IPS DF 6.9 (cell line): ENCODE measurements around the gene TMTC2.

Experiments
- DNase-seq: peaks from one replicate; pipeline ENCODE4 v3.0.0-alpha.2; 2013; ENCODE audit warnings: low read depth, low spot score
- H3K27ac ChIP-seq: one replicate; pipeline ENCODE4 v1.5.1; 2013; ENCODE audit warnings: low read length, control low read depth
- H3K27me3 ChIP-seq: 2 replicates; pipeline ENCODE4 v1.6.1; 2013; ENCODE audit warnings: mild to moderate bottlenecking, low read length; ENCODE audit not compliant: control insufficient read depth, insufficient read depth
- H3K36me3 ChIP-seq: 2 replicates; pipeline ENCODE4 v1.6.1; 2013; ENCODE audit warnings: low read length; ENCODE audit not compliant: control insufficient read depth, insufficient read depth
- H3K4me1 ChIP-seq: 2 replicates; pipeline ENCODE4 v1.6.1; 2013; ENCODE audit warnings: low read length; ENCODE audit not compliant: control insufficient read depth, insufficient read depth
- H3K4me3 ChIP-seq: 2 replicates; pipeline ENCODE4 v1.5.1; 2013; ENCODE audit warnings: mild to moderate bottlenecking, low read length
- H3K9me3 ChIP-seq: 2 replicates; pipeline ENCODE4 v1.6.1; 2013; ENCODE audit warnings: low read length, inconsistent platforms; ENCODE audit not compliant: control insufficient read depth, insufficient read depth
- WGBS: extraction: QIAGEN DNeasy Blood & Tissue Kit; methylation state at CpG from one replicate; pipeline ENCODE4 v1.1.7; 2013; ENCODE audit warnings: mixed read lengths, missing lambda C conversion rate; ENCODE audit not compliant: insufficient read length, insufficient coverage; 5-methylcytosine and 5-hydroxymethylcytosine counted together

TMTC2 gene

DNA sequence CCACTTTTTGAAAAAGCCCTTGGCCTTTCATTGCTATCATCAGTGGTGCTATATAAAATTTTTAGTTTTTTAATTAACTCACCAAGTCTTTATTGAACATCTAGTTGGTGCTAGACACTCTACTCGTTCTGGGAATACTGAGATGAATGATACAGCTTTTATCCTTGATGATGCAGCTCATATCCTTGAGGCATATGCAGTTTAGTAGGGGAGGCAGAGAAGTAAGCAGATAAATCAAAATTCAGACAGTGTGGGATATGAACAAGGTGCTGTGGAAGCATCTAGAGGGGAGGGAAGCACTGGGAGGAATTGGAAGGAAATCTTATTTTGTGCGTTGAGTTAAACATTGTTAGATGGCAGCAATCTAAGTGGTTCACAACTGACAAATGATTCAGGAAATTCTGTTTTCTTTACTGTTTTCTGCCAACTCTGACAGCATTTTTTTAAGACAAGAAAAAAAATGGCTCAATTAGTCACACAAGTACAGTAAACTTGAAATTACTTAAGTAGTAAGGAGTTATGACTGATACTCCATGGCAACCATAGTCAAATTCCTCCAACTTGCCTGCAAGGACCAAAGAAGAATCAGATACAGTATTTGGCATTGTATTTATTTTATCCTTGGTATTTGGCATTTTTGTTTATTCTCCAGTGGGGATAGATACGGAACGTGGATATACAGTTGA lies 119.2 kb downstream of the TMTC2 start:
- H3K4me3 ChIP-seq: no peak overlapping the region
- WGBS: no CpG with 5 or more reads among the region's 4 CpGs
- no peaks in the 10 kb centered on the region for H3K27me3 ChIP-seq
- no peaks in the 10 kb centered on the region for H3K36me3 ChIP-seq
- no peaks in the 10 kb centered on the region for H3K9me3 ChIP-seq
- H3K4me1 ChIP-seq: no peaks in the 10 kb centered on the region
- no peak overlapping the region for H3K27ac ChIP-seq
- DNase-seq: no peak

DNA sequence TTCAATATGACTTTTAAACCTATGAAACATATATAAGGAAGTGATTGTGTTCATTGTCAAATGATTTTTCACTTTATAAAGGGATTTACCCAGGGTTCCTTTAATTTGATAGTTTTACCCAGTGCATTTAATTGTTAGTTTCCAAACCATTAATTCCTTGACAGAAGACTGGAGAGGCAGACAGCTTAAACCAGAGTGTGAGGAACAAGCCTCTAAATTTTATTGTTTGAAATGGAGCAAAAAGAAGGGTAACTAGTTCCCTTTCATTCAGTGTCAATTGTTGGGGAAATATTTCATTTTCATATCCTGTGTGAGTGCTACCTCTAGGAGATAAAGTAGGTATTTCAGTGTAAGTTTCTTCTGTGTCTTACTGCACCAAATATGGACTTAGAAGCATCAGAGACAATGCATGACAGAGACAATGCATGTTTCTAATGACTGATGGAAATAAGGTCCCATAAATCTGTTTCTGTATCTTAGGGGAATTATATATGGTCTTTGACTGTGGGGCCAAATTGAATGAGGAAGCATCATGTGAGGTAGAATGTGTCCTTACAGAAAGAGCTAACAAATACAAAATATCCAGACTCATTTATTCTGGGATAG lies 120.5 kb downstream of the TMTC2 start:
- Histone ChIP-seq H3K27ac (no peak overlapping the region), H3K36me3 (no peaks in the 10 kb centered on the region), H3K27me3 (no peaks in the 10 kb centered on the region), H3K9me3 (no peaks in the 10 kb centered on the region), H3K4me1 (no peaks in the 10 kb centered on the region), H3K4me3 (no peak overlapping the region)
- DNase-seq: no peak

DNA sequence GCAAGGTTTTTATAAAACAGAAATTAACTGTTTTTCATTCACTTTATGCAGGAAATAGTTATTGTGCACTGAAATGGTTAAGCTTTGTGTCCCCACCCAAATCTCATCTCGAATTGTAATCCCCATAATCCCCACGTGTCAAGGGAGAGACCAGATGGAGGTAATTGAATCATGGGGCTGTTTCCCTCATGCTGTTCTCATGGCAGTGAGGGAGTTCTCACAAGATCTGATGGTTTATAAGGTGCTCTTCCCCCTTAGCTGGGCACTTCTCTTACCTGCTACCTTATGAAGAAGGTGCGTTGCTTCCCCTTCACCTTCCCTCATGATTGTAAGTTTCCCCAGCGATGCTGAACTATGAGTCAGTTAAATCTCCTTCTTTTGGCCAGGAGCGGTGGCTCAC lies 123.9 kb downstream of the TMTC2 start:
- Histone ChIP-seq H3K27me3 (no peaks in the 10 kb centered on the region), H3K36me3 (no peaks in the 10 kb centered on the region), H3K27ac (no peak overlapping the region), H3K4me1 (no peaks in the 10 kb centered on the region), H3K9me3 (no peaks in the 10 kb centered on the region), H3K4me3 (no peak overlapping the region)
- no peak for DNase-seq
- no CpG with 5 or more reads among the region's 5 CpGs for WGBS

DNA sequence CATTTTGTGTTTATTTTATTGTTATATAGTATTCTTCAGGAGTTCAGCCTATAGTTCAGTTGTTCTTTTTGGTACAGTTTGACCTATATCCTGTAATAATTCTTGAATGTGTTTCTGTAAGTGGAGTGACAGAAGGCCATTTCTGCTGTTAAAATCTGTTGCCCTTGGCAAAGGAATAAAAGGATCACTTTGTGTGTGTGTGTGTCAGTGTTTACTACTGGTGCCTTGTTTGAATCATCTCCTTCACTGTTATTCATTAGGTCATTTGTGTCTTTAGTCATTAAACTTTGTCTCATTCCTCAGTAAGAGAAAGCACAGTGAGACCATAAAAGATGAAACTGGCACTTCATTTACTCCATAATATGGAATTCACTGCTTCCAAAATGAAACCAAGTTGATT lies 130.7 kb downstream of the TMTC2 start:
- H3K27ac ChIP-seq: no peak overlapping the region
- no peak for DNase-seq
- H3K27me3 ChIP-seq: no peaks in the 10 kb centered on the region
- no peaks in the 10 kb centered on the region for H3K9me3 ChIP-seq
- no peak overlapping the region for H3K4me3 ChIP-seq
- H3K36me3 ChIP-seq: no peaks in the 10 kb centered on the region
- H3K4me1 ChIP-seq: no peaks in the 10 kb centered on the region

DNA sequence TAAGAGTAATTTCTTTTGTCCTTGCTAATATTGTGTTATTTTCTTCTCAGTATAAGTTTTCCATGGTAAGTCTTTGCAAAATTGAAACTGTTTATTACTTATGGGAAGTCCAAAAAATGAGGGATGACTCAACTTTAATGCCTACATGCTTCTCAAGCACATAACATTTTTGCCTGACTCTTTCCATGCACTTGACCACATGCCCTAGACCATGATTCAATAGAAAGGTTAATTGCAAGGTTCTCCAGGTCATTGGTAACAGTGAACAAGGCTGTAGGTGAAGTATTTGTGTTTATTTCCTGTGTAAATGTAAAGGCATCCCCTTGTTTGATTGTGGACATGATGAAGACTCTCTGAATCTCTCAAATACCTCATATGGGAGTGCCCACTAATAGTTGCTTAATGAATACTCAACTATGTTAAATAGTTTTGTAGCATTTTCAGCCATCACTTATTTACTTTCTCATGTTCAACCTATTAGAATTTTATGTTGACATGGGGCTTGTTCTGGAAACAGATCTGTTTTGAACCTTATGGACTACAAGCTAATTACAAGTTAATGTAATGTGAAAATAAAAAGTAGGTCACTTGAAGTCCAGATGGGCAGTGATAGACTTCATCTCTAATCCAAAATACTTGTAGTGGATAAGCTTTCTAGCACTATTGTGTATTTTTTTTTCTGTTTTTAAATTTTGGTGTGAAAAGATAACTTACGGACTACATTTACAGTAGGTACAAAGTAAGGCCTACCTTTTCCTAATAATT lies 131.7 kb downstream of the TMTC2 start:
- H3K27ac ChIP-seq: no peak overlapping the region
- H3K9me3 ChIP-seq: no peaks in the 10 kb centered on the region
- no peak overlapping the region for H3K4me3 ChIP-seq
- H3K36me3 ChIP-seq: no peaks in the 10 kb centered on the region
- H3K27me3 ChIP-seq: no peaks in the 10 kb centered on the region
- no peak for DNase-seq
- WGBS: no CpG with 5 or more reads among the region's 1 CpG
- no peaks in the 10 kb centered on the region for H3K4me1 ChIP-seq

DNA sequence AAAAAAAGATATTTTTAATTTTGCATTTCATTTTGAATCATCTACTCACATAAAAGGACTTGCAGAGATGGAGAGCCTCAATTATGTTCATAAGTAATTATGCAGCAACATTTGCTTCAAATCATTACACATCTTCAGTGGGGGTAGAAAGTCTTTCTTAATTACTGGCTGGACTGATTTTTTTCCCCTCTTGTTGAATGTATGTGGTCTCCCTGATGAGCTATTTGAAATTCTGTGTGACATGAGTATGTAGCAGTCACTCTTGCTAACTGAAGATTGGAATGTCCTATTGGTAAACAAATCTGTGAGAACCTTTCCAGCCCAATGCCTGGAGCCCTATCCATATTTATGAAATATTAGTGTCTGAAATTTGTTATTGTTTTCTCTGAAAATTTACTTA lies 139.8 kb downstream of the TMTC2 start:
- DNase-seq: no peak
- no peaks in the 10 kb centered on the region for H3K9me3 ChIP-seq

DNA sequence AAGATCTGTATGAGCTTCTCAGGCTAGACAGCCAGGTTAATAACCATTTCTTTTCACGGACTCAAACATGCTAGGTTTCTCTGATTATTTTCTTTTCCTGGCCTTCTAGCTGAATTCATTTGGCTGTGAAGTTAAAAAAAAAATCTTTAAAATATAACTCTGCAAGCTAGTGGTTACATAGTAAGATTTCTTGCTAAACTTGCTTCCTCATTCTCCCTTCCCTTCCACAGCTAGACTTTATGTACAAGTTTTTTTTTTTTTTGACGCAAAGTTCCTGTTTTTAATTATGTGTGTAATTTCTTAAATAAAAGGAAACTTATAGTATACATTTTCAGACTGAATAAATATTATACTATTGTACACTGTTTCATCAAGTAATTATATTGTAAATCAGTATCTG lies 145.4 kb downstream of the TMTC2 start:
- H3K4me3 ChIP-seq: no peak overlapping the region
- H3K27me3 ChIP-seq: no peaks in the 10 kb centered on the region
- no peak overlapping the region for H3K27ac ChIP-seq
- H3K9me3 ChIP-seq: no peaks in the 10 kb centered on the region
- WGBS: no CpG with 5 or more reads among the region's 2 CpGs
- no peaks in the 10 kb centered on the region for H3K4me1 ChIP-seq
- no peak for DNase-seq
- no peaks in the 10 kb centered on the region for H3K36me3 ChIP-seq

More for the DNA sequence above, 139.8 kb downstream of the TMTC2 start:
- Histone ChIP-seq H3K27me3 (no peaks in the 10 kb centered on the region), H3K4me3 (no peak overlapping the region), H3K36me3 (no peaks in the 10 kb centered on the region), H3K4me1 (no peaks in the 10 kb centered on the region), H3K27ac (no peak overlapping the region)

DNA sequence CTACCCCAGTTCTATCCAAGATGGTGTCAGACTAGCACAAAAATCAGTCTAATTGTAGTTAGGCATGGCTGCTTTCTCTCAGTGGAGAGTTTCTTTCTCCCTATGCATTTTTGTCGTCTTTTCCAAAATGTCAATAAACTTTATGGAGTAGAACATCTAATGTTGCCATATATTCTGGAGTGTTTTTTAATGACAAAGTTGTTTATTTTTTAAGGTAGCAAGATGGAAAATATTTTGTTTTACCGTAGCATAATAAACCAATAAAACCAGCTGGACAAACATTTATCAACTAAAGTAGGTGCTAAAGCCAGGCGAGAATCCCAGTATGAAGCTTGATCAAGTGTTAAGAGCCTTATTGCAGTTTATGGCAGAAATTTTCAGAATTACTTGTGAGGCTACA lies 146.3 kb downstream of the TMTC2 start:
- no peak for DNase-seq
- Histone ChIP-seq H3K27ac (no peak overlapping the region), H3K4me1 (peaks cover under 1% of the 10 kb centered on the region; the same call in 1 of the 2 replicates), H3K4me3 (no peak overlapping the region), H3K36me3 (no peaks in the 10 kb centered on the region), H3K27me3 (no peaks in the 10 kb centered on the region), H3K9me3 (no peaks in the 10 kb centered on the region)
- WGBS: no CpG with 5 or more reads among the region's 3 CpGs

DNA sequence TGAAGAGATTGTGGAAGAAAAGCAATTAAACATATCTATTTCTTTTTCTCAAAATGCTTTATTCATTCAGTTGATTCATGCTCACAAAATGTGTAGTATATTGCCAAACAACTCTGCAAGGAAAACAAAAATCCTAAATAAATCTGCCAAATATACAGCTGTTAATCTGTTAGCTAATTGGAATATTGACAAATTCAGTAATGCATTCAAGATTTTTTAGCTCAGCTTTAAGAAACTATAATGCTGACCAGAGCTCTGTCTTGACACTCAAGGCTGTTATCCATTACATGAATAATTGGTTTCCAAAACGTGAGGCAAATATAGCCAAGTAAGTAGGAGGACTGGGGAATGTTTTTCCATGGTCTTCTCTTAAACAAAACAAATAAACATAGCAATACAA lies 146.8 kb downstream of the TMTC2 start:
- H3K36me3 ChIP-seq: no peaks in the 10 kb centered on the region
- H3K27me3 ChIP-seq: no peaks in the 10 kb centered on the region
- no CpG with 5 or more reads among the region's 1 CpG for WGBS
- H3K27ac ChIP-seq: no peak overlapping the region
- no peaks in the 10 kb centered on the region for H3K9me3 ChIP-seq
- H3K4me3 ChIP-seq: no peak overlapping the region
- H3K4me1 ChIP-seq: peaks cover 1% of the 10 kb centered on the region; the same call in 1 of the 2 replicates
- DNase-seq: no peak

DNA sequence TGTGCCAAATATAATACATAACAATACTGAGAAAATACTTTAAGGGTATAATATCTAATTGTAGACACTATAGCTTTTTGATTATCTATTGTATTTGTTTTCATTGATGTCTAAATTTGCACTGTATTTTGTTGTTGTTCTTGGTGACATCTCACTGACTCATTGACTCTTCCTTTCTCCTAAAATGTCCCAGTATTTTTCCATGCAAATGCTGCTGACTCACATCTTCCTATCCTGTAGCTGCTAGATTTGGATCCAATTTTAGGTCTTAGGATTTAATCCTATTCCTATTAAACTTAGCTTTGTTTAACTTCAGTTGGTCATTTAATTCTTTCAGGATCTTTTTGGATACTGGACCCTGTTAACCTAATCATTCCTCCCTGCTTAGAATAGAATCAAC lies 148.5 kb downstream of the TMTC2 start:
- Histone ChIP-seq H3K4me1 (peaks cover 1% of the 10 kb centered on the region; the same call in 1 of the 2 replicates), H3K27ac (no peak overlapping the region), H3K4me3 (no peak overlapping the region), H3K36me3 (no peaks in the 10 kb centered on the region), H3K9me3 (no peaks in the 10 kb centered on the region), H3K27me3 (no peaks in the 10 kb centered on the region)
- no peak for DNase-seq

DNA sequence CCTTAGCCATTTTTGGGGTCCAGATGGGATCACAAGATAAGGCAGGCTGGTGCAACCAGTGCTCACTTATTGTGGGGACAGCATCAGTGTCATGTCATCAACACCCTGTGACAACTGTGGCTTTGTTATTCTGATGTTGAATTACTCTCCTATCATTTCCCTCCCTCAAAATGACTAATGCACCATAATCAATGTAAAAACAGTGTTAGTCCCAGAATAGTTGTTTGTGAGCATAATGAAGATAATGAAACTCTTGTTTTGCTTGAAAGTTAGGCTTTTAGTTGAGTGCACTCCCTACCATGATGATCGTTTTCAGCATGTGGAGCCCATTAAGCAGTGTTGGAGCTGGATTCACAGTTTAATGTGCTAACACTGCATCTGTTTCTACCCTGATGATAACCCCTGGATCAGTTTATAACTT lies 151.4 kb downstream of the TMTC2 start:
- Histone ChIP-seq H3K4me1 (peaks cover 1% of the 10 kb centered on the region; the same call in 1 of the 2 replicates), H3K27ac (no peak overlapping the region), H3K4me3 (no peak overlapping the region), H3K27me3 (no peaks in the 10 kb centered on the region), H3K9me3 (no peaks in the 10 kb centered on the region), H3K36me3 (no peaks in the 10 kb centered on the region)
- no peak for DNase-seq
- WGBS: no CpG with 5 or more reads among the region's 1 CpG
